OCI-LY7 (cell line): Measurements from ENCODE around the gene CATSPERE. TPM values are rescaled to one million over a fixed set of nuclear protein-coding genes. Genes with fewer than 3 reads are reported as not detected.

Experiments used
- BruUV-seq: library from RNA; stranded (reverse); fragments of 400-500 nt; replicated peaks from 2 replicates; lab custom pipeline; 2021; lab: Mats Ljungman, UMichigan
- CTCF ChIA-PET: fragments of 300-600 bp; sonication (Branson Sonifier 250); formaldehyde crosslinking; loops from one replicate; lab custom pipeline; 2022; ENCODE audit warnings: antibody characterized with exemption; ENCODE audit not compliant: unreplicated experiment; lab: Charles Lee
- POLR2A ChIA-PET: fragments of 300-600 bp; sonication (Branson Sonifier 250); formaldehyde crosslinking; loops from one replicate; lab custom pipeline; 2022; ENCODE audit warnings: antibody characterized with exemption; lab: Charles Lee
- DNase-seq: peaks from one replicate; pipeline ENCODE4 v3.0.0-alpha.2; 2015; ENCODE audit warnings: low spot score
- H2AFZ ChIP-seq: fragments of 200-600 bp; sonication (generic), shearing (Covaris generic); 2 replicates; pipeline ENCODE4 v1.6.1; 2014; ENCODE audit warnings: mild to moderate bottlenecking, antibody characterized with exemption, low read length, moderate library complexity
- H3K27ac ChIP-seq: fragments of 200-600 bp; sonication (generic); 2 replicates; pipeline ENCODE4 v1.5.1; 2014; ENCODE audit warnings: mixed run types, low read depth, mild to moderate bottlenecking, moderate library complexity, low read length, inconsistent platforms; ENCODE audit not compliant: poor library complexity, severe bottlenecking
- H3K36me3 ChIP-seq: fragments of 200-600 bp; sonication (generic); 2 replicates; pipeline ENCODE4 v1.6.1; 2014; ENCODE audit warnings: mild to moderate bottlenecking, antibody characterized with exemption, low read length, moderate library complexity, mixed read lengths; ENCODE audit not compliant: insufficient read depth
- H3K4me1 ChIP-seq: fragments of 200-600 bp; sonication (generic); 2 replicates; pipeline ENCODE4 v1.5.1; 2014; ENCODE audit warnings: mild to moderate bottlenecking, low read length; ENCODE audit not compliant: insufficient read depth, poor library complexity, severe bottlenecking
- H3K4me2 ChIP-seq: fragments of 200-600 bp; sonication (generic); 2 replicates; pipeline ENCODE4 v1.6.1; 2014; ENCODE audit warnings: mild to moderate bottlenecking, low read length
- H3K4me3 ChIP-seq: fragments of 200-600 bp; sonication (generic); 2 replicates; pipeline ENCODE4 v1.5.1; 2014; ENCODE audit warnings: mild to moderate bottlenecking, low read depth, low read length; ENCODE audit not compliant: poor library complexity, severe bottlenecking
- H3K79me2 ChIP-seq: fragments of 200-600 bp; sonication (generic); 2 replicates; pipeline ENCODE4 v1.6.1; 2016; ENCODE audit warnings: low read depth, mild to moderate bottlenecking, low read length, moderate library complexity, mixed read lengths; ENCODE audit not compliant: insufficient read depth
- H3K9me2 ChIP-seq: fragments of 200-600 bp; sonication (generic); 2 replicates; pipeline ENCODE4 v1.6.1; 2016; ENCODE audit warnings: mild to moderate bottlenecking, low read length, mixed read lengths; ENCODE audit not compliant: insufficient read depth
- H3K9me3 ChIP-seq: fragments of 200-600 bp; sonication (generic); 2 replicates; pipeline ENCODE4 v1.6.1; 2014; ENCODE audit warnings: mild to moderate bottlenecking, mixed run types, low read length, mixed read lengths
- H4K20me1 ChIP-seq: fragments of 200-600 bp; sonication (generic); 2 replicates; pipeline ENCODE4 v1.6.1; 2014; ENCODE audit warnings: mild to moderate bottlenecking, antibody characterized with exemption, low read length, moderate library complexity, mixed read lengths; ENCODE audit not compliant: insufficient read depth
- EZH2phosphoT487 ChIP-seq: fragments of 200-600 bp; sonication (generic); IDR thresholded peaks from 2 replicates; pipeline ENCODE4 v1.6.1; 2018; ENCODE audit warnings: low read depth, borderline replicate concordance, mild to moderate bottlenecking, mixed run types, antibody characterized with exemption, low read length, moderate library complexity, mixed read lengths
- intact Hi-C: fragments of 100-400 bp; cut with micrococcal nuclease; formaldehyde crosslinking; loops from one replicate; pipeline ENCODE4 v1.10.0; 2022; ENCODE audit not compliant: unreplicated experiment
- total RNA-seq, 2 experiments: library from RNA; depleted of rRNA in 1 of 2; stranded (reverse); fragments of >200 nt in 1 of 2; shearing (Covaris generic) in 1 of 2; gene quantifications; 2 replicates each; pipeline ENCODE4 v1.2.3, GENCODE V29; 2014 to 2022
- TF ChIP-seq, protein P1 (sequence below): fragments of 200-600 bp; sonication (generic); conservative IDR thresholded peaks from 2 replicates; pipeline ENCODE4 v1.5.1; 2014; ENCODE audit warnings: mild to moderate bottlenecking, antibody characterized with exemption, low read length, moderate library complexity, mixed read lengths

Gene CATSPERE
- total RNA-seq, 2 experiments from 2014 or later, result 0.41 to 1.1 TPM

- Histone ChIP-seq H3K9me3 (no peaks in the 10 kb centered on the region), H2AFZ (no peak overlapping the region), H3K4me1 (no peaks in the 10 kb centered on the region), H3K27ac (no peak overlapping the region), H3K4me3 (no peak overlapping the region), H3K4me2 (no peak overlapping the region), H4K20me1 (no peaks in the 10 kb centered on the region), H3K79me2 (no peaks in the 10 kb centered on the region), H3K36me3 (no peaks in the 10 kb centered on the region), H3K9me2 (no peaks in the 10 kb centered on the region)
- POLR2A ChIA-PET, result no interaction called here
- no peak for TF ChIP-seq EZH2phosphoT487
- TF ChIP-seq, protein P1, sequence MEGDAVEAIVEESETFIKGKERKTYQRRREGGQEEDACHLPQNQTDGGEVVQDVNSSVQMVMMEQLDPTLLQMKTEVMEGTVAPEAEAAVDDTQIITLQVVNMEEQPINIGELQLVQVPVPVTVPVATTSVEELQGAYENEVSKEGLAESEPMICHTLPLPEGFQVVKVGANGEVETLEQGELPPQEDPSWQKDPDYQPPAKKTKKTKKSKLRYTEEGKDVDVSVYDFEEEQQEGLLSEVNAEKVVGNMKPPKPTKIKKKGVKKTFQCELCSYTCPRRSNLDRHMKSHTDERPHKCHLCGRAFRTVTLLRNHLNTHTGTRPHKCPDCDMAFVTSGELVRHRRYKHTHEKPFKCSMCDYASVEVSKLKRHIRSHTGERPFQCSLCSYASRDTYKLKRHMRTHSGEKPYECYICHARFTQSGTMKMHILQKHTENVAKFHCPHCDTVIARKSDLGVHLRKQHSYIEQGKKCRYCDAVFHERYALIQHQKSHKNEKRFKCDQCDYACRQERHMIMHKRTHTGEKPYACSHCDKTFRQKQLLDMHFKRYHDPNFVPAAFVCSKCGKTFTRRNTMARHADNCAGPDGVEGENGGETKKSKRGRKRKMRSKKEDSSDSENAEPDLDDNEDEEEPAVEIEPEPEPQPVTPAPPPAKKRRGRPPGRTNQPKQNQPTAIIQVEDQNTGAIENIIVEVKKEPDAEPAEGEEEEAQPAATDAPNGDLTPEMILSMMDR, result no peak
- intact Hi-C loops, result no loop called here
- DNase-seq, result no peak
- BruUV-seq, result no TSS peak
- CTCF ChIA-PET, result interaction anchor here (0.5 kb wide), 1 partner anchor 113 kb away, joined by 7 read pairs; no protein-coding TSS in a partner anchor
Measured at GRCh38 chr1:244614113-244614836, 153.2 kb downstream of the CATSPERE start.

GRCh38 chr1:244614879-244615278, 153.8 kb downstream of the CATSPERE start:
- DNase-seq, result no peak
- no peaks in the 10 kb centered on the region for H3K4me1 ChIP-seq
- no peak overlapping the region for H3K27ac ChIP-seq
- H3K36me3 ChIP-seq, result no peaks in the 10 kb centered on the region
- H2AFZ ChIP-seq, result no peak overlapping the region
- CTCF ChIA-PET, result interaction anchor here (0.5 kb wide), 1 partner anchor 112 kb away, joined by 7 read pairs; no protein-coding TSS in a partner anchor
- no peaks in the 10 kb centered on the region for H3K79me2 ChIP-seq
- intact Hi-C loops, result no loop called here
- no peaks in the 10 kb centered on the region for H4K20me1 ChIP-seq
- no peaks in the 10 kb centered on the region for H3K9me2 ChIP-seq
- no peaks in the 10 kb centered on the region for H3K9me3 ChIP-seq
- no TSS peak for BruUV-seq
- H3K4me2 ChIP-seq, result no peak overlapping the region
- no peak overlapping the region for H3K4me3 ChIP-seq
- TF ChIP-seq, protein P1, result no peak
- TF ChIP-seq EZH2phosphoT487, result no peak
- POLR2A ChIA-PET, result no interaction called here

- Histone ChIP-seq H2AFZ (no peak overlapping the region), H3K79me2 (no peaks in the 10 kb centered on the region), H3K36me3 (no peaks in the 10 kb centered on the region), H3K27ac (no peak overlapping the region), H3K4me1 (no peaks in the 10 kb centered on the region), H3K9me2 (no peaks in the 10 kb centered on the region), H3K9me3 (no peaks in the 10 kb centered on the region), H3K4me2 (no peak overlapping the region), H4K20me1 (no peaks in the 10 kb centered on the region), H3K4me3 (no peak overlapping the region)
- no TSS peak for BruUV-seq
- ChIA-PET CTCF (no interaction called here), POLR2A (no interaction called here)
- TF ChIP-seq, protein P1, result no peak
- TF ChIP-seq EZH2phosphoT487, result no peak
- intact Hi-C loops, result no loop called here
- DNase-seq, result no peak
Measured at GRCh38 chr1:244615301-244615700, 154.2 kb downstream of the CATSPERE start.
